ENCODE data around the gene GTF2H4. TPM values are rescaled to one million over a fixed set of nuclear protein-coding genes. Genes with fewer than 3 reads are reported as not detected.
A peak's percentile ranks its signal among the peaks of the same experiment; 100 is the strongest.

GTF2H4 gene
- total RNA-seq, 4 donors from 2014 or later, result 9.4 to 16.4 (median 11.8) TPM

- TF ChIP-seq POLR2AphosphoS5 (IDR thresholded peaks at IDR 0.05) (no peak), CTCF (IDR thresholded peaks at IDR 0.05) (no peak), EP300 (IDR thresholded peaks at IDR 0.05) (no peak), POLR2A (IDR thresholded peaks at IDR 0.05) (no peak)
- Histone ChIP-seq H3K9me3 (no peaks in the 10 kb centered on the region), H3K4me3 (peak overlapping the region; percentile 40 to 68), H3K36me3 (peaks cover 0 to 62% of the 10 kb centered on the region in 2 donors), H3K27ac (peak overlapping the region; percentile 48 to 93 (median 92)), H3K27me3 (no peaks in the 10 kb centered on the region), H3K4me1 (peaks cover 4 to 44% (median 25%) of the 10 kb centered on the region in 3 donors)
- WGBS, 2 donors (ENCODE audit: low coverage in 1 of 2), result 1 to 3% methylated on average over 6 to 11 of the region's 31 CpGs
- ATAC-seq, result peak; percentile 72
These were observed 5.7 kb downstream of the GTF2H4 start for GRCh38 chr6:30913721-30914075.

GRCh38 chr6:30914076-30914853 is 6.3 kb downstream of the GTF2H4 start, which contains the start of gene VARS2:
Gene VARS2 (plus strand): TSS chr6:30914238. CDS start chr6:30914837, 599 bp downstream.
- Histone ChIP-seq H3K4me3 (peak within 1 kb of the TSS; percentile 40 to 68), H3K27ac (peak within 1 kb of the TSS; percentile 66 to 93 (median 92)), H3K36me3 (peaks cover 0 to 68% of the 10 kb centered on the region in 2 donors), H3K27me3 (no peaks in the 10 kb centered on the region), H3K9me3 (no peaks in the 10 kb centered on the region), H3K4me1 (peaks cover 3 to 38% (median 20%) of the 10 kb centered on the region in 3 donors)
- ATAC-seq, result peak; percentile 97
- 0 to 10% methylated on average over 1 to 3 of the region's 52 CpGs for WGBS, 2 donors (ENCODE audit: low coverage in 1 of 2)
- TF ChIP-seq POLR2A (IDR thresholded peaks at IDR 0.05) (peak; percentile 91 to 94), EP300 (IDR thresholded peaks at IDR 0.05) (no peak), CTCF (IDR thresholded peaks at IDR 0.05) (peak in 2 of 4 experiments; percentile 47 to 68), POLR2AphosphoS5 (IDR thresholded peaks at IDR 0.05) (peak; percentile 93)

- H3K27ac ChIP-seq, result peak overlapping the region; percentile 66 to 93 (median 92)
- ATAC-seq, result no peak
These were observed 7.0 kb downstream of the GTF2H4 start for GRCh38 chr6:30914854-30915590.

GRCh38 chr6:30915591-30915946 is 7.6 kb downstream of the GTF2H4 start:
- H3K4me1 ChIP-seq, result peaks cover 3 to 32% (median 17%) of the 10 kb centered on the region in 3 donors
- peaks cover 0 to 69% of the 10 kb centered on the region in 2 donors for H3K36me3 ChIP-seq
- no peak for ATAC-seq
- H3K4me3 ChIP-seq, result no peak overlapping the region
- H3K27ac ChIP-seq, result peak overlapping the region; percentile 66 to 93 (median 92)
- no peaks in the 10 kb centered on the region for H3K9me3 ChIP-seq
- no peaks in the 10 kb centered on the region for H3K27me3 ChIP-seq
- WGBS, 2 donors (ENCODE audit: low coverage in 1 of 2), result 5 to 40% methylated on average over 2 to 4 of the region's 5 CpGs
- TF ChIP-seq POLR2A (IDR thresholded peaks at IDR 0.05) (no peak), CTCF (IDR thresholded peaks at IDR 0.05) (peak in 3 of 4 experiments; percentile 63 to 72 (median 65))

More at GRCh38 chr6:30914854-30915590, 7.0 kb downstream of the GTF2H4 start:
- H3K9me3 ChIP-seq, result no peaks in the 10 kb centered on the region
- H3K27me3 ChIP-seq, result no peaks in the 10 kb centered on the region
- peaks cover 3 to 32% (median 17%) of the 10 kb centered on the region in 3 donors for H3K4me1 ChIP-seq
- H3K4me3 ChIP-seq, result peak overlapping the region; percentile 40 to 68
- no peak for TF ChIP-seq CTCF (IDR thresholded peaks at IDR 0.05)
- 50 to 53% methylated on average over 8 to 9 of the region's 17 CpGs for WGBS, 2 donors (ENCODE audit: low coverage in 1 of 2)
- peaks cover 0 to 69% of the 10 kb centered on the region in 2 donors for H3K36me3 ChIP-seq

Data from gastroesophageal sphincter (tissue), 4 donors.